Measurements from ENCODE around the gene KCNT2. TPM values are rescaled to one million over a fixed set of nuclear protein-coding genes. Genes with fewer than 3 reads are reported as not detected.
A peak's percentile ranks its signal among the peaks of the same experiment; 100 is the strongest.

KCNT2 gene
- total and polyA plus RNA-seq, 9 donors, result 5.3 to 34.9 (median 14.1) TPM

DNA sequence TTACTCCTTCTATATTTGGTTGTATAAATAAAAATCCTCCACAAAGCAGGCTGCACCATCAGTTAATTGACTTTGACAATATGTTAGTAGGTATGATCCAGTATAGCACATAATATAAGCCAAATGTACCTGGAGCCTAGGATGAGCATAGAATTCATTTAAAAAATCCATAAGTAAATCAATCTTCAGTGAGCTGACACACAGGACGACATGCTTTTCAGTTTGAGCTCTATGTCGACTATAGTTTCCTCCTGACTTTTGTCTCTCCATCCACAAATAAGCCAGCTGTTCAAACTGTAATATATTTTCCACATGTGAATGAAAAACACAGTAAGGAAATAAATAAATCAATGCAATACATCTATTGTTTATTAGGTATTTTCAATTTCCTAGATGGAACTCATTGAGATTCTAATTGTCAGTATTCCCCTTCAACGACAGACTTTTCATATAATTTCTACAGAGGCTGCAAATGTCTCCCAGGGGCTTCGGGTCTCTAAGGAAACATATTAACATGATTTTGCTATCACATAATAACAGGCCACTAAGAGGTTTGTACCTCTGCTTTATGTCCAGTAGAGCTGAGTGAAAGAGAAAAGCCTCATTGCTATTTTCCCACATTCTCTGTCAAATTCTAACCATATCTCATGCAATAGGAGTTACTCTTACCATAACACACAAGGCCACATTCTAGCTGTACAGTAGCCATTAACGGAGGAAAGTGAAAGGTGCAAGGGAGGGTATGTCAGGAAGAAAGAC lies 180.1 kb downstream of the KCNT2 start:
- Histone ChIP-seq H3K36me3 (no peaks in the 10 kb centered on the region), H3K27ac (no peak overlapping the region), H3K4me3 (no peak overlapping the region), H3K4me1 (ENCODE audit: insufficient read depth) (peaks cover 6% of the 10 kb centered on the region), H3K27me3 (no peaks in the 10 kb centered on the region), H3K9me3 (no peaks in the 10 kb centered on the region)
- intact Hi-C loops (cut with DNase I), result no loop called here
- 76 to 97% (median 77%) methylated on average over 5 of the region's 5 CpGs for WGBS, 3 donors
- no peak for TF ChIP-seq POLR2A (IDR thresholded peaks at IDR 0.05)
- TF ChIP-seq CTCF (IDR thresholded peaks at IDR 0.05), result no peak
- TF ChIP-seq EP300 (IDR thresholded peaks at IDR 0.05), result no peak
- no peak for DNase-seq

DNA sequence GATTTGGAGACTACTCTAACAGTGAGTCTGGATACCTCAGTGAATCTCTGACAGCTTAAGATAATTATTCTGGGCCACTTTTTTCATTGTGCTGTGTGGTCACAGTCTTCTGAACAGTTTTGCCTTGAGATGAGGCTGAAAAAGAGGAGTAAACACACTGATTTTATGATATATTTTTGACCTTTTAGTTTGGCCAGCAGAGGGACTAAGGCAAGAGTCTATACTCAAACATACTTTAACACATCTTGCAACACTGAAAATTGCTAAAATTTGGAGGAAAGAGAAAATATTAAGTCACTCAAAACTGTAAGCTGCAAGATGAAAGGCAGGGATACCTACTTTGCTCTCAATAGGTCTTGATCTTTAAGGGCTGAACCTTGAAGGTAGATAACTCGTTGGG lies 182.7 kb downstream of the KCNT2 start:
- Histone ChIP-seq H3K4me3 (no peak overlapping the region), H3K27me3 (no peaks in the 10 kb centered on the region), H3K36me3 (no peaks in the 10 kb centered on the region), H3K27ac (peak overlapping the region in 1 of 2 donors; percentile 30), H3K4me1 (ENCODE audit: insufficient read depth) (peaks cover 6% of the 10 kb centered on the region), H3K9me3 (no peaks in the 10 kb centered on the region)
- 82 to 91% (median 83%) methylated on average over 1 of the region's 1 CpG for WGBS, 3 donors
- no peak for TF ChIP-seq EP300 (IDR thresholded peaks at IDR 0.05)
- TF ChIP-seq POLR2A (IDR thresholded peaks at IDR 0.05), result no peak
- TF ChIP-seq CTCF (IDR thresholded peaks at IDR 0.05), result no peak
- intact Hi-C loops (cut with DNase I), result no loop called here
- no peak for DNase-seq

DNA sequence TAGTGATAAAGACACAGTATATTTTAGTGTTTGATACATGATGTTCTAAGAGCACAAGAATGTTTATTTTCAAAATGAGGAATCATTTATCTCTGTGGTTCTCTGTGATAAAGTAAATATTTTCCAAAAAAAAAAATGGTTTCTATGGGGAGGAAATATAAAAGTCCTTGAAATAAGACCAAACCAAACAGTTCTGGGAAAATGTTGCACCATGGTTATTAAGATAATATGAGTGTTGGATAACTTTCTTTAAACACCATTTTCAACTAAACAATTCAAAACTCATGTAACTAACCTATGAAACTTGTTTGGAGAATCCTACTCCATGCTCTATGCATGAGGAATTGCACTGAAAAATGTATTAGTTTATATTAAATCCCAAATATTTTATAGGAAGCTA lies 184.6 kb downstream of the KCNT2 start:
- no peak for DNase-seq
- no peak overlapping the region for H3K4me3 ChIP-seq
- H3K4me1 ChIP-seq (ENCODE audit: insufficient read depth), result peaks cover 7% of the 10 kb centered on the region
- H3K27ac ChIP-seq, result peak overlapping the region in 1 of 2 donors; percentile 54
- TF ChIP-seq POLR2A (IDR thresholded peaks at IDR 0.05) (no peak), CTCF (IDR thresholded peaks at IDR 0.05) (no peak), EP300 (IDR thresholded peaks at IDR 0.05) (no peak)
- intact Hi-C loops (cut with DNase I), result no loop called here
- H3K27me3 ChIP-seq, result no peaks in the 10 kb centered on the region
- H3K9me3 ChIP-seq, result no peaks in the 10 kb centered on the region
- no peaks in the 10 kb centered on the region for H3K36me3 ChIP-seq

DNA sequence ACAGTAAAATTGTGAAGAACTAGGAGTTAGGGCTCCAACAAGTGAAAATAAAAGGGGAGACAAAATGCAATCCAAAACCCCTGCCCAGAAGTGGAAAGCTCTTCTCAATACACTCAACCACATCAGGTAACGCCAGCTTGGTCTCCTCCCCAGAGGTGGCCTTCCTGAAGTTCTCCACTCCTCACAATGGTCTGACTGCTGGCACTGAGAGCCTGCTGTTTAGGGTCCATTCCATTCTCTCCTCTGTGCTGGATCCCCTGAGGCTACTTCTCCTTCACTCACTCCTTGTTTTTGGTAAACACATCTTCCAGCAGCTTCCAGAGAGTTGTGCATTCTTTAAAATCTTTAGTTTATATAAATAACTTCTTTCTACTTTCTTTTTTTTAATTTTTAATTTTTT lies 189.5 kb downstream of the KCNT2 start:
- Histone ChIP-seq H3K27me3 (no peaks in the 10 kb centered on the region), H3K27ac (no peak overlapping the region), H3K9me3 (no peaks in the 10 kb centered on the region), H3K4me1 (ENCODE audit: insufficient read depth) (peaks cover 2% of the 10 kb centered on the region), H3K36me3 (no peaks in the 10 kb centered on the region), H3K4me3 (no peak overlapping the region)
- TF ChIP-seq POLR2A (IDR thresholded peaks at IDR 0.05), result no peak
- TF ChIP-seq EP300 (IDR thresholded peaks at IDR 0.05), result no peak
- TF ChIP-seq CTCF (IDR thresholded peaks at IDR 0.05), result no peak
- WGBS, 3 donors, result 100% methylated on average over 1 of the region's 1 CpG
- intact Hi-C loops (cut with DNase I), result no loop called here
- DNase-seq, result no peak
